Measurements from ENCODE around the gene CCNL1.
A peak's percentile ranks its signal among the peaks of the same experiment; 100 is the strongest.

The CCNL1 gene

GRCh38 chr3:157145606-157146322 lies 14.2 kb downstream of the CCNL1 start:
- H3K4me3 ChIP-seq (ENCODE audit: low read depth, low read length) = no peak overlapping the region
- in situ Hi-C loops (cut with HindIII; ENCODE audit: low sequenced_read_pairs) = no loop called here
- no peak for TF ChIP-seq CTCF (IDR thresholded peaks at IDR 0.05; ENCODE audit: low read depth, low read length)
- no peak for DNase-seq (ENCODE audit: low read depth, low spot score)

- no peak for TF ChIP-seq CTCF (IDR thresholded peaks at IDR 0.05; ENCODE audit: low read depth, low read length)
- in situ Hi-C loops (cut with HindIII; ENCODE audit: low sequenced_read_pairs) = no loop called here
- no peak for DNase-seq (ENCODE audit: low read depth, low spot score)
Observed at GRCh38 chr3:157142315-157142714, 17.6 kb downstream of the CCNL1 start.

GRCh38 chr3:157139938-157140534 lies 19.9 kb downstream of the CCNL1 start:
- TF ChIP-seq CTCF (IDR thresholded peaks at IDR 0.05; ENCODE audit: low read depth, low read length) = no peak
- in situ Hi-C loops (cut with HindIII; ENCODE audit: low sequenced_read_pairs) = no loop called here
- no peak for DNase-seq (ENCODE audit: low read depth, low spot score)

More at GRCh38 chr3:157142315-157142714, 17.6 kb downstream of the CCNL1 start:
- H3K4me3 ChIP-seq (ENCODE audit: low read depth, low read length) = no peak overlapping the region

GRCh38 chr3:157136647-157137387 lies 23.1 kb downstream of the CCNL1 start:
- no peak for TF ChIP-seq CTCF (IDR thresholded peaks at IDR 0.05; ENCODE audit: low read depth, low read length)
- DNase-seq (ENCODE audit: low read depth, low spot score) = peak; percentile 65

More at GRCh38 chr3:157139938-157140534, 19.9 kb downstream of the CCNL1 start:
- no peak overlapping the region for H3K4me3 ChIP-seq (ENCODE audit: low read depth, low read length)

DNA sequence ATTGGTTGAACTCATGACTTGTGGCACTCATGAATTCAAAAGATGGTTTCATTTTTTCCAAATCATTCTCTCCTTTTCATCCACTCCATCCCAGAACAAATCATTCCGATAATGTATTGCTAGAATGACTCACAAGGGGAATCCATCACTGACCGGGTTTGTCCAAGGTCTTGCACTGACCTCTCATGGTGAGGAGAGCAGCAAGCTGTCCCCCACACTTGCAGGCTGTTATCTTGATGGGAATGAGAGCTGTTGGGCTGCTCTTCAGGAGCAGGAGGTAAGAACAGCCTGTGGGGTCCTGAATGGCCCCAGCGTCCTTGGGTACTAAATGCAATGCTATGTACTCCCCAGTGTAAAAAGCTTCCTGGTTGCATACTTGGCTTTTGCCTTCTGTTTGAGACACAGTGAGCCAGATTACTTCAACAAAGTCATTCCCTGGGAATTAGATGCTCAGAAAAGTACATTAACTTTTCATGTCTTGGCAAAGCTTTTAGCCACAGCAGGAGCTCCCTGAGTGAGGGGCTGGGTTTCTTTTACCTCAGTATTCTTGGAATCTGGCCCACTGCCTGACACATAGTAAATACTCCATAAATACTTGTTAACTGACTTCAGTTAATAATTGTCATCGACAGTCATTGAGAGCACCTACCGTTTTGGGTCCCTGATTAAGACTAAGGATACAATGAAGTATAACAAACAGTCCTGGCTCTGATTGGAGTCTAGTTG lies 24.1 kb downstream of the CCNL1 start:
- H3K4me3 ChIP-seq (ENCODE audit: low read depth, low read length) = no peak overlapping the region
- in situ Hi-C loops (cut with HindIII; ENCODE audit: low sequenced_read_pairs) = no loop called here
- DNase-seq (ENCODE audit: low read depth, low spot score) = peak; percentile 83
- TF ChIP-seq CTCF (IDR thresholded peaks at IDR 0.05; ENCODE audit: low read depth, low read length) = peak; percentile 28

More at GRCh38 chr3:157136647-157137387, 23.1 kb downstream of the CCNL1 start:
- H3K4me3 ChIP-seq (ENCODE audit: low read depth, low read length) = no peak overlapping the region
- in situ Hi-C loops (cut with HindIII; ENCODE audit: low sequenced_read_pairs) = no loop called here

DNA sequence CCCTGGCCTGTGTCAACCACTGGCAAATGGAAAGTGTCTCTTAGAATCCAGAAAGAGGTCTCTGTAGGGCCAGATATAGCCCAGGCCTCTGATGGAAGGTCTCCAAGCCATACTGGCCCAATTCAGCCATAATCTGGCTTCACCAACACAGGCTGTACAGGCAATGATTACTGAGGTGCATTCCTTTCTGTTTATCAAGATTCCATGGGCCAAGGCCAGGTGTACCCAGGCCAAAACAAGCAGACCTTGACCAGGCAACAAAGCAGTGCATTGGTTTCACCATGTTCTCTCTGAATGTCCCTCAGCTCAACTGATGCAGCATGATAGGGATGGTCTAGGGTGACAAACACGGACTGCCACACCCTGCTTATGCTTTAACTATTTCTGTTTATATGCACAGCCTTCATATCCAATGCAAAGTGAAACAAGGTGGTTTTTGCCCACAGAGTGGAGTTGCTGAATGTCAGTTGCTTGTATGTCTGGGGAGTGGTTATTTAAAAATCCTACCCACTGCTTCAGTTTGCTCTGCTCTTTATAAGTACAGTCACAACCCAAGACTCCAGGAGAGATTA lies 25.2 kb downstream of the CCNL1 start:
- peak; percentile 60 for DNase-seq (ENCODE audit: low read depth, low spot score)
- H3K4me3 ChIP-seq (ENCODE audit: low read depth, low read length) = no peak overlapping the region
- TF ChIP-seq CTCF (IDR thresholded peaks at IDR 0.05; ENCODE audit: low read depth, low read length) = no peak
- in situ Hi-C loops (cut with HindIII; ENCODE audit: low sequenced_read_pairs) = no loop called here
